GM12874 (cell line): ENCODE measurements around the gene POPDC3.

ENCODE experiments used
- TF ChIP-seq, protein P1 (sequence below): IDR thresholded peaks from 2 replicates; pipeline ENCODE4 v1.5.1; 2011; ENCODE audit warnings: low read depth, mild to moderate bottlenecking, control low read depth, low read length, moderate library complexity; ENCODE audit not compliant: insufficient read depth

The POPDC3 gene

DNA sequence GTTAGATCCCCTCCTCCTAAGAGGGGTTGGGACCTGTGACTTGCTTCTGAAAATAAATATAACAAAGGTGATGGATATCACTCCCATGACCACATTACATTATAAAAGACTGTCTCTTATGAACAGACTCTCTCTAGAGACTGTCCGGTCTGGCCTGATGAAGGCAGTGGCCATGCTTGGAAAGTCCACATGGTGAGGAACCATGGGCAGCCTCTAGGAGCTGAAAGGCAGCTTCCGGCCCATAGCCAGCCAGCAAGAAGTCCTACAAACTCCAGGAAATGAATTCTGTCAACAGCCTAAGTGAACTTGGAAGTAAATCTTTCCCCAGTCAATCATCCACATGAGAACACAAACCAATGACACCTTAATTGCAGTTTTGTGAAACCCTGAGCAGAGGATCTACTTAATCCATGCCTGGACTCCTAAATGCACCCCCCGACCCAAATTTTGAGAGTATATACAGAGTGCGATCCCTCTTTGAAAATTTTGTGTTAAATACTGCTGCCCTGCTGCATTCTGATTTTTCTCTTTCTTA, 2.2 kb upstream of the POPDC3 start:
- TF ChIP-seq, protein P1, sequence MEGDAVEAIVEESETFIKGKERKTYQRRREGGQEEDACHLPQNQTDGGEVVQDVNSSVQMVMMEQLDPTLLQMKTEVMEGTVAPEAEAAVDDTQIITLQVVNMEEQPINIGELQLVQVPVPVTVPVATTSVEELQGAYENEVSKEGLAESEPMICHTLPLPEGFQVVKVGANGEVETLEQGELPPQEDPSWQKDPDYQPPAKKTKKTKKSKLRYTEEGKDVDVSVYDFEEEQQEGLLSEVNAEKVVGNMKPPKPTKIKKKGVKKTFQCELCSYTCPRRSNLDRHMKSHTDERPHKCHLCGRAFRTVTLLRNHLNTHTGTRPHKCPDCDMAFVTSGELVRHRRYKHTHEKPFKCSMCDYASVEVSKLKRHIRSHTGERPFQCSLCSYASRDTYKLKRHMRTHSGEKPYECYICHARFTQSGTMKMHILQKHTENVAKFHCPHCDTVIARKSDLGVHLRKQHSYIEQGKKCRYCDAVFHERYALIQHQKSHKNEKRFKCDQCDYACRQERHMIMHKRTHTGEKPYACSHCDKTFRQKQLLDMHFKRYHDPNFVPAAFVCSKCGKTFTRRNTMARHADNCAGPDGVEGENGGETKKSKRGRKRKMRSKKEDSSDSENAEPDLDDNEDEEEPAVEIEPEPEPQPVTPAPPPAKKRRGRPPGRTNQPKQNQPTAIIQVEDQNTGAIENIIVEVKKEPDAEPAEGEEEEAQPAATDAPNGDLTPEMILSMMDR, result no peak

DNA sequence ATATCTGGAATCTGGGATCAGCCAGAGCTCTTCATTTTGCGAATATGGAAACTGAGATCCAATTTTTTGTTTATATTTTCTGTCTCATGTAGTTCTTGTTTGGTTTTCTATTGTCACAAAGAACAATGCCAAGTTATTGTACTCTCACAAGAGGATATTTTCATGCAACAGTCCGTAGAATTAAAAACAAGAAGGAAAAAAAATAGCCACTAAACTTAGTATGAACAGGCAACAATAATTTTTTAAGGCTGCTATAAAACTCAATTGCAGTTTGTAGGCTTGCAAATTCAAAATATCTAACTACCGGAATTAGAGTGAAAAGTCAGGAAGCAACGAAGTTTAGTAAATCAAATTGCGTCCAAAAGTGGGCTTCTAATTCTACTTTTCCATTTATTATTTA, 1.2 kb downstream of the POPDC3 start:
- TF ChIP-seq, protein P1, result no peak

DNA sequence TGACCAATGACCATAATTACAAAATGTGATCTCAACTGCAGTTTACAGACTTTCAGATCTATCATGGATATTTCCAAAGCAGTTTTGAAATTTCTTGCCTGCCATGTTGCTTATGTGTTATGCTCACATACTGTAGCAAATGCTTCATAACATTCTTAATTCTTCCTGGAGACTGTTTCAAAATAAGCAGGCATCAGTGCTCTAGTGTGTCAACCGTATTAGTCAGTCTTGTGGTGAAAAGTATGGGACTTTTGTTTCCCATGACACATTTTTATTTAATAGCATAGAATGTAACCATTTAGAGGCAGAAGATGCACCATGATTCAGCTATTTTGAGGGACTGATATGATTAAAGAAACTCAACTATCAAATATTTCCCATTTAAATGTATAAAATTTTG, 1.7 kb downstream of the POPDC3 start:
- TF ChIP-seq, protein P1, result no peak

DNA sequence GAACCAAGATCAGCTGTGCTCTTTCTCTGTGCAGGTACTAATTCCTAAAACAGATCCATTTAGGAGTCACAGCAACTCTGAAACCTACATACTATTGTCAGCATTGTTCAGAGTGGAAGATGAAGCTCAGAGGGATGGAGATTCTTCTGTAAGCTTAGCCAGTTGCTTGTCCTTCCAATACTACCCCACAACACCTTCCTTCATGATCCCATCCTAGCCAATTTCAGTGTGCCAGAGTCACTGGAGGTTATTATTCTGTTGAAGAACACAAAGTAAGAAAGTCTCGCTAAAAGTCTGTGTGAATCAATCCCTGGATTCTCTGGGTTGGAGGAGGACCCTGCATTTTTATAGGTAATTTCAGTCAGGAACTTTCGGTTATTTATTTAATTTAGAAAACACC, 2.3 kb downstream of the POPDC3 start:
- TF ChIP-seq, protein P1, result no peak

DNA sequence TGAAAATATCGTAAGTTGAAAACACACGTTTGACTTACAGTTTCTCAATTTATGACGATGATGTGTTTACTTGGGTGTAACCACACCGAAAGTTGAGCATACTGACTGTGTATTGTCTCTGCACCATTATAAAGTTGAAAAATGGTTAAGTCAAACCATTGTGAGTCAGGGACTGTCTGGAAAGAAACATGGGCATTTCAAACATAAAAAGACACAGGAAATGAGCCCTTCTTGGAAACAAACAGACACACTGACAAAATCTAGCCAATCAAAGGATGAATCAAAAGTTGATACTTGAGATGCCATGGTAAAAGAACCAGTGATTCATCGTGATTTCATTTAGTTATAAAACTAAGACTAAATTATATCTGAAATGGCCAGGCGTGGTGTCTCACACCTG, 5.3 kb downstream of the POPDC3 start:
- TF ChIP-seq, protein P1, result no peak

DNA sequence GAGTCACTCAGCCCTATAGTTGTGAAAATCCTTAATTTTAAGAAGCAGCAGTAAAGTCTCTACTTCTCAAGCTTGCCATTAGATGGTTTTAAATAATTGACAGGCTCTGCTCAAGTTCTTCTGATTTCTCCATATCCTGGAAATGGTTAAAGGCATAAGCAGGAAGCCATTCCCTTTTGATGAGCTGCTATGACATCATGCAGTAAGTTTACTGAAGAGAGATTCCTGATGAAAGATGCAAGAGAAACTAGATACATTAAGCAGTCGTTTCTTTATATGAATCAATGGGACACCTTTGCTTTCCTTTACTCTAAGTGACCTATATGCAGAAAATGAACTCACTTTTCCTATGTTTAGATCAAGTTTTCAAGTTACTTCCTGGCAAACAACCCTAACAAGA, 9.8 kb downstream of the POPDC3 start:
- TF ChIP-seq, protein P1, result no peak

DNA sequence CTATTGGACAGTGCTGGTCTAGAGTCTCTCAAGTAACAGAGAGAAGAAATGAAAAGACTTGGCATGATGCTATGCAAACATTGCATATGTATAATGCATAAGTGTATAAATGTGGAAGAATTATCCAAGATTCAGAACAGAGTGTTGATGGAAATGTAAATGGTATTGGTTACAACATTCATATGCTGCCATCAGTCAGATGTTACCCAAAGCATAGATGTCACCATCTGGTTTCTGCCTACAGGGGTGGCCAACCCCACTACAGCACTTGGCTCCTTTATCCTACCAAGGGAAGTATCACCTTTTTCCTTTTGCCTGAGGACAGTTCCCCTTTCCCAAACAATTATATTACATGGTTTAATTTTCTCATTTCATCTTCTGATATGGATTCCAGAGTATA, 11.9 kb downstream of the POPDC3 start:
- TF ChIP-seq, protein P1, result no peak
